Stimulated activated CD8-positive, alpha-beta memory T cell treated with anti-CD3 and anti-CD28 coated beads, Interleukin-12 subunit alpha, Interleukin-12 subunit beta, amount 100 ng/mL, for 24 hours (primary cell): ENCODE data around the gene SLC39A13.

Experiments used
- DNase-seq: peaks from one replicate; pipeline ENCODE4 v3.0.0-alpha.2; 2020; ENCODE audit errors: extremely low read depth

SLC39A13 gene

DNA sequence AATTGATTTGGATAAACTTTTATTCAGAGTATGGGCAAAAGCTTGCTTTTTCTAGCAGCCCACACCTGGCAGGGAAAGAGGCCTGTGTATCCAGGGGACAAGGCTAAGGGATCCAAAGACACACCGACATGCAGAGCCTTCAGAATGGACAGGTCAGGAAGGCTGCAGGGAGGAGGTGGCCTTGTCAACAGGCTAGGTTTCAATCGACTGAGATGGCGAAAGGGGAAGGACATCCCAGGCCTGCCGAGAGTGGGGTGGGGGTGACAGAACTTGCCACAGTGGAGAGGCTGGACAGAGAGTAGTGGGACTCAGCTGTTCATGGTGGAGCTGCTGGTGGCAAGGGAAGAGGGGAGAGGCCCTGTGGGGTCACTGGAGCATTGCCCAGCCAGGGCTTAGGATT is 5.3 kb upstream of the SLC39A13 start:
- DNase-seq = no peak

DNA sequence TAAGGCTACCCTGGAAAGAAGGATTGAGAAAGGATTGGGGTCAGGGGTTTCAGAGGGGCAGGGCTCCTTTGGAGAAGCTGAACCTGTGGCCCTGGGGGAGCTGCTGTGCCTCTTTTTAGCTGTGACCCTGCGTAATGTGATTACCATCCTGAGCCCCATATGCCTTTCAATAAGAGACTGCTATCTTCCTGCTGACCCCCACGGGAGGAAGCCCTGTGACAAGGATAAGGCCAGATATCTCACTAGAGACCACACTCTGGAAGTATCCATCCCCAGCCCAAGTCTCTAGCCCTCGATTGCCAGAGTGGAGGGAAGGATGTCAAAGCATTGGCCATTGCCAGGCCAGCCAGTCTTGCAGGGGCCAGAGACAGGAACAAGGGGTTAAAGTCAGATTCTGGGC is 4.8 kb upstream of the SLC39A13 start:
- no peak for DNase-seq

DNA sequence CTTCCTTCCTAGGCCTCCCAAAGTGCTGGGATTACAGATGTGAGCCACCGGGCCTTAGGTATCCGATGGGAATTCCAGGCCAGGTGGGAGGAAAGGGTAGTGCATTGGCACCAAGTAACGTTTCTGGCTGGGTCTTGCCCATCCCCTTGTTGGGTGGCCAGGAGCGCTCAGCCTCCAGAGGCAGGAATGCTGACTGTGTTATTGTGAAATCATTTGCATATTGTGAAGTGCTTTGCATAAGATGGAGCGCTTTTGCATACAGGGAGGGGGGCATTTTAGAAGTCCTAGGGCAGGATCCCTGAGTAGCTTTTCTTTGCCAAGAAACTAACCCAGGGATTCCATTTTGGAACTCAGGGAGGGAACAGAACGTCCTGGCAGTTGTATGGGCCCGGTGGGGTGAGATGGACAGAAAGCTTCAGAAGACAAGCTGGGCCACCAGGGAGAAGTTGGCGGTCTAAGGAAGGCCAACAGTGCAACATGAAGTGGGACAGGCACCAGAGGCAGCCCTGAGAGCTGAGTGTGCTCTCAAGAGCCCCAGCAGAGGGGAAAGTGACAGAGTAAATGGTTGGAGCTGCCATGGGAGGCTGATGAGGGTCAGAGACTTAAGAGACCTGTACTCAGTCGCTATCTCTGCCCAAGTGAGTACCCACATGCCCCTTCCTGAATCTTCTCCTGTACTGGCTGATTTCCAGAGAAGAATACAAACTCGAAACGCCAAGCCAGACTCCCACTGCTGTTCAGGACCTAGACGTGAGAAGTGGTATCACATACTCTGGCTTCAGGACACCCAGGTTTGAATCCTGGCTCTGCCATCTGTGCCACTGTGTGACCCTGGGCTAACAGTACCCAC is 1.3 kb upstream of the SLC39A13 start:
- DNase-seq = no peak

DNA sequence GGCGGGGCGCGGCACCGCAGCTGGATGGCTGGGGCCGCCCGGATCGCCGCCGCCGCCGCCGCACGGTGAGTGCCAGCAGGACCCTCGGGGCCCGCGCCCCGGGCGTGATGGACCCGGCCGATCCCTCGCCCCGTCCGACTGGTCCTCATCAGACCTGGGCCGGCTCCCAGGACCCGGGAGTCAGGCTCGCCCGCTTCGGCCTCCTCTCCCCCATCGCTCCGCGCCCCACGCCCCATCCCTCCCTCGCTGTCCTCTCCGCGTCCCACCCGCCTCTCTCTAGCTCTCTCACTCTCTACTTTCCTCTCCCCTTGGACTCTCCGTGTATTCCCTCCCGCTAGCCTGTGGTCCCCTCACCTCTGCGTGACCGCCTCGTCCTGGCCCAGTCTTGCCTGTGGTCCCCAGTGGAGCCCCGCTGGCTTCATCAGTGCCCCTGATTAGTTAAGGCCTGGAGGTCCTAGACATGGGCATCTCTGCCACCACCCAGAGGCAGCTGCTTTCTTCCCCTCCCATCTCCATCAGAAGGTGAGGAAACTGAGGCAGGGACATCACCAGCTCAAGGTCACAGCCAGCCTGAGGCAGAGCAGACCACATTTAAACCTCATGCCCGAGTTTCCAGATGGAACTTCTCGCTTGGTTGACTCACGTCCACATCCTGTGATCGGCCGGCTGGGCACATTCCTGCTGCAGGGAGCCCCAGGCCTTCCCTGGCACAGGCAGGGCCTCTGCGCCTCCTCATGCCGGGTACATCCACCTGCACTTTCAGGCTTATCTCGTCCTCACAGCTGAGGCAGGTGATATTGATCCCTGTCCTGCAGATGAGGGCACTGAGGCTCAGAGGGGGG is 429 bp downstream of the SLC39A13 start:
- no peak for DNase-seq

DNA sequence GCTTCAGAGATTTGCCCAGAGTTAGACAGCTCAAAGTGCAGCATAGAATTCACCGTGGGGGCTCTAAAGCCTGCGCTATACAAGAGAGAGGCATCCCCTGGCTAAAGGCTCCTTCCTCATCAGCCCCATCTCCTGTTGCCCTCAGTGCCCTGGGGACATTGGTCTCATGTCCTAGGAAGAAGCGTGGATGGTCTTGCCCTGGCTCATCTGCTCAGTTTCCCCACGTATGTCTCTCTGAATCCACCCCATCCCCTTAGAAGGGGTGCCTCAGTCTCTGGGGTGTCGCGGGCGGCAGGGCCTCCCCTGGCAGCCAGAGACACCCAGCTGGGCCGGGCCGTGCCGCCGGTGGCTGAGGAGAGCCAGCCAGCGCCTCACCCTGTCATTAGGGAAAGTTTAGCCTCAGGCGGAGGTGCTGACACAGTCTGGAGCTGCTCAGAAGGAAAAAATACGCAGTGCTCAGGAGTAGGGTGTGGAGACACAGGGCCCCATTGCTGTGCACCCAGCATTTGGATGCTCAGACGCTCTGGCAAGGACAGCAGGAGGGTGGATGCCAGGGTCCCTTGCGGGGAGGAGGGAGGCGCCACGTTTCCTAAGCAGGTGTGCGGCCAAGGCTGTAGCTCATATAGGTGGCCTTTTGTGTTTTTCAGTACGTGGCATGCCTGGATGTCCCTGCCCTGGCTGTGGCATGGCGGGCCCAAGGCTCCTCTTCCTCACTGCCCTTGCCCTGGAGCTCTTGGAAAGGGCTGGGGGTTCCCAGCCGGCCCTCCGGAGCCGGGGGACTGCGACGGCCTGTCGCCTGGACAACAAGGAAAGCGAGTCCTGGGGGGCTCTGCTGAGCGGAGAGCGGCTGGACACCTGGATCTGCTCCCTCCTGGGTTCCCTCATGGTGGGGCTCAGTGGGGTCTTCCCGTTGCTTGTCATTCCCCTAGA is 1.3 kb downstream of the SLC39A13 start:
- DNase-seq = no peak

DNA sequence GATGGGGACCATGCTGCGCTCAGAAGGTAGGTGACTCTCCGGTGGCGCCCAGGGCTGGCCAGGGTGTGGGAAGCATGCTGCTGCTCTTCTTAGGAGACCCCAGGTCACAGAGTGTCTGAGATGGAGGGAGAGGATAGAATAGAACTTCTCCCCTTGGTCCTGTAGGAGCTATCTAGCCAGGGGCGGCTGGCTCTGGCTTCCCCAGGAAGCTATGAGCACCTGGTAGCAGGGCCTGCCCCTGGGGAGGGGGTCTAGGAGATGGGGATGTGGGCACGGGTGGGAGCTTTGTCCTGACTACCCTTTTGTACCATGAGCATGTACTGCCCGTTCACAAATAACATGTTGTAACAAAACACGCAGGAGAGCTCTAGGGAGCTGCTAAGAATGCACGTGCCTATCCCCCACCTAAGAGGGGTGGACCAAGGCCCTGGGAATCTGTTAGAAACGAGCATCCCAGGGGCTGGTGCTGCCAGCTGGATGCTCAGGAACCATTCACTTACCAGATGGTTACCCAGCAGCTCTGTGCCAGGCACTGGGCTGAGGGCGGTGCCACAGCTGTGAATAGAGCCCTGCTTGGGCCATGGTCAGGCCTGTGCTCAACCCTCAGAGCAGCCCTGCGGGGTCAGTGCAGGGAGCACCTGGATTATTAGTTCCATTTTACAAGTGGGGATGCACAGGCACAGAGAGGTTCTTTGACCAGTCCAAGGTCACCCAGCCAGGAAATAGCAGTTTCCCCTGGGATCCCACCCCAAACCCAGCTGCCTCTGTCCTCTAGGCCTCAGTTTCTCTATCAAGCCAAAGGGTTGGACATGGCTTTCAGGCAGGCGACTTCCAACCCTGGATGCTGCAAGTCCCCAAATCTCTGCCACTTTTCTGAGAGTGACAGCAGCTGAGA is 2.2 kb downstream of the SLC39A13 start:
- DNase-seq = no peak

DNA sequence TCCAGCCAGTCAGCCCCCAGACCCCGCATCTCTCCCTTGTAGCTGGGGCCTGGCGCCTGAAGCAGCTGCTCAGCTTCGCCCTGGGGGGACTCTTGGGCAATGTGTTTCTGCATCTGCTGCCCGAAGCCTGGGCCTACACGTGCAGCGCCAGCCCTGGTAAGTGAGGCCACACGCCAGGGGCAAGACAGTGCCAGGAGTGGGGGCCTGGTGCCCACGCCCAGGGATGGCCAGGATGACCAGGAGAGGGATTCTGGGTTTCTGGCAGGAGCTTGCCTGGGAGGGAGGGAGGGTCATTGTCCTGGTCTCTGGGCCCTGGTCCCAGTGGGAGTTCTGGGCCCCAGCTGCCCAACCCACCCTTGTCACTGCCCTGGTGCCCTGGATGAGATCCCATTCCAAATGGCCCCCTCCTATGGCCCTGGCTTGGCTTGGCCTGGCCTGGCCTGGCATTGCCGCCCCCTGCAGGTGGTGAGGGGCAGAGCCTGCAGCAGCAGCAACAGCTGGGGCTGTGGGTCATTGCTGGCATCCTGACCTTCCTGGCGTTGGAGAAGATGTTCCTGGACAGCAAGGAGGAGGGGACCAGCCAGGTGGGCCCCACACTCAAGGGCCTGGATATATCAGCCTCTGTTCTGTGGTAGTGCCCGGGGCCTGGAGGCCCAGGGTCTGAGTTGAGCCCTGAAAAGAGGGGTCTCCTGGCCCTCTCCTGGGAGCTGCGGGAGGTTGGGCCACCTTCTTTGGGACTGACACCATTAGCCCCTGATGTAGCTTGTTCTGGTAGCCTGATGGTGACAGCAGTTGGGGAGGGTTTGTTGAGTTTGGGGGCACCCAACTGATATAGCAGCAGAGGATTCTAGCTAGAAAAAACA is 3.7 kb downstream of the SLC39A13 start:
- DNase-seq = no peak

DNA sequence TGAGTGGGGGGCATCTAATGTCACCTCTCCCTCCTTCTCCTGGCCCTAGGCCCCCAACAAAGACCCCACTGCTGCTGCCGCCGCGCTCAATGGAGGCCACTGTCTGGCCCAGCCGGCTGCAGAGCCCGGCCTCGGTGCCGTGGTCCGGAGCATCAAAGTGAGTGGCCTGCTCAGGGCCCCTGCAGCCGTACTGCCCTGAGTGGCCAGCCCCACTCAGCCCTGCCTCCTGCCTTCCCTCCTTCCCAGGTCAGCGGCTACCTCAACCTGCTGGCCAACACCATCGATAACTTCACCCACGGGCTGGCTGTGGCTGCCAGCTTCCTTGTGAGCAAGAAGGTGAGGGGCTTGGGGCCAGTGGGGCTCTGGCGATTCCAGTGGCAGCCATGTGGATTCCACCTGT is 5.0 kb downstream of the SLC39A13 start:
- DNase-seq = no peak

DNA sequence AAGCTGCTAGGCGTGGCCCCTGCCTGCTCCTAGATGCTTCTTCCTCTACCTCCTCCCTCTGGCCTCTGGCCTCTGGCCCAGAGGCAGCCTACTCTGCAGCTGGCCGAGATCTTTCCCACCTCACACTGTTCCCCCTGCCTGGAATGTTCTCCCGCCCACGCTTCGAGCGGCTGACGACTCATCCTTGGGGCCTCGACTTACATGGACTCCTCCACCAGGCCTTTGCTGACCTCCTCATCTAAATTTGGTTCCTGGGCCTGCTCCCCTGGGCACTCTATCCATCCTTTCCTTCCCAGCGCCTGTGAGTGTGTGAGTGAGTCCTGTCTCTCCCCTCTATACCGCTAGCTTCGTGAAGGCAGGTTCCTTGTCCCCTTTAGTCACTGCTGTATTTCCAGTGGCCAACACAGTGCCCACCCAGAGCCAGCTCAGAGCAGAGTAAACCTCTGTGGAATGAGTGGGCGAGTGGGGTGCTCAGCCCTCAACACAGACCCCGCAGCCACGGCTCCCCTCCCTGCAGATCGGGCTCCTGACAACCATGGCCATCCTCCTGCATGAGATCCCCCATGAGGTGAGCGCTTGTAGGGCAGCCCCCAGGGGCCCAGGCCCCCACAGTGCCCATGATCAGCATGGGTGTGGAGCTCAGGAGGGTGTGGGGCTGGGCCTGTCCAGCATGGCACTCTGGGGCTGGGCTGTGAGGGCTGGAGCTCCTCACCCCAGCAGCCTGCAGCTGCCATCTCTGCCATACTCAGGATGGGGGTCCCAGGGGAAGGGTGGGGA is 5.7 kb downstream of the SLC39A13 start:
- DNase-seq = no peak

DNA sequence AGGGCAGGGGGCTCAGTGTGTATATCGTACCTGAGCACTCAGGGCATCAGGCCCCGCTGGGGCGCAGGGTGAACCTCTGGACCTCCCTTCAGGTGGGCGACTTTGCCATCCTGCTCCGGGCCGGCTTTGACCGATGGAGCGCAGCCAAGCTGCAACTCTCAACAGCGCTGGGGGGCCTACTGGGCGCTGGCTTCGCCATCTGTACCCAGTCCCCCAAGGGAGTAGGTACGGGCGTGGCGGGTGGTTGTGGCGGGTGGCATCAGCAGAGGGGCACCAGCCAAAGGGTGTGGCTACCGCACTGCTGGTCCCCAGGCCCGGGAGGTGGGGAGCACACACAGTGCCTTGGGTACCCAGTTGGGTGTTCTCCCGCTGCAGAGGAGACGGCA is 6.3 kb downstream of the SLC39A13 start:
- no peak for DNase-seq

DNA sequence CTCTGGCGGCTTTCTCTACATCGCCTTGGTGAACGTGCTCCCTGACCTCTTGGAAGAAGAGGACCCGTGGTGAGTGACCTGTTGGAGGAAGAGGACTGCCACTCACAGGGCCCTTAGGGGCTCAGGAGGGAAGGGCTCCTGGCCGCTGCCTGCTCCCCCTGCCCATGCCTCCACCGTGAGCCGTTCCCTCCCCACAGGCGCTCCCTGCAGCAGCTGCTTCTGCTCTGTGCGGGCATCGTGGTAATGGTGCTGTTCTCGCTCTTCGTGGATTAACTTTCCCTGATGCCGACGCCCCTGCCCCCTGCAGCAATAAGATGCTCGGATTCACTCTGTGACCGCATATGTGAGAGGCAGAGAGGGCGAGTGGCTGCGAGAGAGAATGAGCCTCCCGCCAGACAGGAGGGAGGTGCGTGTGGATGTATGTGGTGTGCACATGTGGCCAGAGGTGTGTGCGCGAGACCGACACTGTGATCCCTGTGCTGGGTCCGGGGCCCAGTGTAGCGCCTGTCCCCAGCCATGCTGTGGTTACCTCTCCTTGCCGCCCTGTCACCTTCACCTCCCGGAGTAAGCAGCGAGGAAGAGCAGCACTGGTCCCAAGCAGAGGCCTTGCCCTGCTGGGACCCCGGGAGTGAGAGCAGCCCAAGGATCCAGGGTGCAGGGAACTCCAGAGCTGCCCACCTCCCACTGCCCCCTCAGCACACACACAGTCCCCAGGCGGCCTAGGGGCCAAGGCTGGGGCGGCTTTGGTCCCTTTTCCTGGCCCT is 6.9 kb downstream of the SLC39A13 start:
- no peak for DNase-seq

DNA sequence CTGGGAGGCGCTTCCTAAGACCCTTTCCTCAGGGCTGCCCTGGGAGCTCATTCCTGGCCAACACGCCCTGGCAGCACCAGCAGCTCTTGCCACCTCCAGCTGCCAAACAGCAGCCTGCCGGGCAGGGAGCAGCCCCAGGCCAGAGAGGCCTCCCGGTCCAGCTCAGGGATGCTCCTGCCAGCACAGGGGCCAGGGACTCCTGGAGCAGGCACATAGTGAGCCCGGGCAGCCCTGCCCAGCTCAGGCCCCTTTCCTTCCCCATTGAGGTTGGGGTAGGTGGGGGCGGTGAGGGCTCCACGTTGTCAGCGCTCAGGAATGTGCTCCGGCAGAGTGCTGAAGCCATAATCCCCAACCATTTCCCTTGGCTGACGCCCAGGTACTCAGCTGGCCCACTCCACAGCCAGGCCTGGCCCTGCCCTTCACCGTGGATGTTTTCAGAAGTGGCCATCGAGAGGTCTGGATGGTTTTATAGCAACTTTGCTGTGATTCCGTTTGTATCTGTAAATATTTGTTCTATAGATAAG is 7.6 kb downstream of the SLC39A13 start:
- DNase-seq = no peak

DNA sequence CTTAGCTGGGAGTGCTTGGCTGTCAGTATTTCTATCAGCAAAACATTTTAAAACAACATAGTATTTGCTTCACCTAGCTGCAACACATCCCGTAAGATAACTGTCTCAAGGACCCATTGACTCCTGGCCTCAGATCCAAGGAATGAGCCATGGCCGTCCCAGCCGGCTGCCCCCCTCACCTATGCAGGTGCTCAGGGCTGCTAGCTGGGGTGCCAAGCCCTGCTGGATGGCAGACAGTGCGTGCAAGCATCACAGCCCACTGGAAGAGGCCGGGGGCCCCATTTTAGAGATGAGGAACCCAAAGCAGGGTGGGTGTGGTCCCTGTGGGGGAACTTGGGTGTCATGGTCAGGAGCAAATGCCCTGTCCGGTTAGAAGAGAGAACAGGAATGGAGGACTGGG is 9.3 kb downstream of the SLC39A13 start:
- no peak for DNase-seq

DNA sequence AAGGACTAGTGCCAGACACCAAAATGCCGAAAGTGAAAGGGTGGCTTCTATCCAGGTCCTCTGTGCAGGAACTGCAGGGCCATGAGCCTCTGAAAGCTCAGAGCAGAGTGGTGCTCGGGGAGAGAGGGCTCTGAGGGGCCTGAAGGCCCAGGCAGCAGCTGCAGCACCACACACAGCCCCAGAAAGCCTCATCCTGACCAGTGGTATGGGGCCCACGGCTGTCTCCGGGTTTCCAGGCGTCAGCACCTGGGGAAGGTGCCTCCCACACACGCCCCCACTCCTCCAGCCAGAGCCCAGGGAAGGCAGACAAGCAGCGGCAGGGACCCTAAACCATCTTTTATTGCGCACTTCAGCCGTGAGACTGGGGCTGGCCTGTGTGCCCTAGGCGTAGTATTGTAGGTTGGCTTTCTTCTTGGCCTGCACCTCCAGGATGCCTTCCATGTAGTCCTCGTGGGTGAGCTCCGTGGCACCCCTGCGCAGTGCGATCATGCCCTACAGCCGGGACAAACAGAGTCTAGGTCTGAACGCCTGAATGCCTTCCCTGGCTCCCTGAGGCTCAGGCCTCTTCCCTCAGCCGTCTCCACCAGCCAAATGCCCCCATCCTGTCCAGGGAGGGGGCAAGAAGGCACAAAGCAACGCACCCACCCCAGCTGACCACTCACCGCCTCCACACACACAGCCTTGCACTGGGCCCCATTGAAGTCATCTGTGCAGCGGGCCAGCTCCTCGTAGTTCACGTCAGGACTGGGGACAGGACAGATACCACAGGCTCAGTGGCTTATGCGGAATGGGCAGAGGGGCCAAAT is 10.3 kb downstream of the SLC39A13 start:
- DNase-seq = no peak

DNA sequence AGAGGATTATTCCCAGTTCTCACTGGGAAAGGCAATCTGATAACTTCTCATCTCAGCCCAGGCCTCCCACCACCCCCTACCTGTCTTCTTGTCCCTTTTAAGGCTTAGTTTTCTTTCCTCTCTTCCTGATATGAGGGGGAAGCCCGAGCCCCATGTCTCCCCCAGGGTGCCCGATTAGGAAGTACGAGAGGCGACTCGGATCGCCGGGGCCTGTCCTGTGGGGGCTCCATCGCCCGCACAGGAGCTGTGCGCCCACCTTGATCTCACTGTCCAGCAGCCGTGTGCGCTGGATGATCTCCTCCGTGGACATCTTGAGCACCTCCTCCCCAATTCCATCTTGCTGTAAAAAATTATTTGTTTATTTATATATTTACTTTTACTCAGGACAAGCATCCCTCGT is 17.2 kb downstream of the SLC39A13 start:
- DNase-seq = no peak

DNA sequence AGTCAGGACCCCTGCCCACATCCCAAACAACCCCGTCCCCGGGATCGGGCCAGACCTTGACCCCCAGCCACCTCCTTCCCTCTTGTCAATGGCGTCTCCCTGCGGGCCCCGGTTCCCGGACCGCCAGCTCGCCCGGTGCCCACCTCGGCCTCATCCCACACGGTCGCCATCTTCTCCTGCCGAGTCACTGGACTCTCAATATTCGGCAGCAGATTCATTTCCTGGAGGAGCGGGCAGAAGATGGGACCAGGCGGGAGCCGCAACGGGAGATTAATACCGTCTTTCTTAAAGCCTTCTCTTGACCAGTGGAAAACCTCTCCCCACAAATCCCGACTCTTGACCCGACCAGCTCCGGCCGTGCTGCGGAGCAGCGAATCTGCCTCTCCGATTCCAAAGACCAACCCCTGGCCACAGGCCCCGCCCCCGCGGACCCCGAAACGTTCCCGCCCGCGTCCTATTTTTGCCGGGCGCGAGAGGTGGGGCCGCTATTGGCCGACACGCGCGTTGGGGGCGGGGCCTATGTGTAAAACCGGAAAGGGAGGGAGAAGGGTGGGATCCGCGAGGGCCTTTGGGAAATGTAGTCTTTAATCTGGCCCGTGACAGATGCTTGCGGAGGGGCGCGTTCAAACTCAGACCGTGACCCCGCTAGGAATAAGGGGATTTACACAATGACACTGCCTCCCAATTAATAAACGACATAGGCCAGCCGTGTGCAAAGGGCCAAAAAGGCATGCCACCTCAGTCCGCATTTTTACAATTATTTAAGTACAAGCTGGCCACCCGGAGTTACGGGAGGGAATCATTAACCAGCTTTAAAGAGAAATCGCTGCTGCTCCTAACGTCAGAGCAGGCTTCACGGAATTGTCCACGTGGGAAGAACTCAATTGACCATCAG is 17.9 kb downstream of the SLC39A13 start, which contains the start of gene PSMC3:
Gene PSMC3, minus strand, starts transcription at position 378 of the 895 bp plus-strand sequence. Its CDS starts 160 bp downstream, at position 218.
- DNase-seq = peak; percentile 98
